Breast epithelium (tissue), 3 donors: ENCODE data around the gene CAMTA1.

Source experiments
- CTCF ChIP-seq, 3 donors: fragments of 450-650 bp; IDR thresholded peaks; one replicate each; pipeline ENCODE4 v1.5.1; 2016 to 2017; ENCODE audit warnings: antibody characterized with exemption in 3 of 3, mild to moderate bottlenecking in 3 of 3, moderate library complexity in 3 of 3
- POLR2AphosphoS5 ChIP-seq, 3 donors: sonication (generic); formaldehyde crosslinking; IDR thresholded peaks; one replicate each; pipeline ENCODE4 v1.6.1; 2017; ENCODE audit warnings: antibody characterized with exemption in 3 of 3

GRCh38 chr1:6743189-6744101, 41.8 kb upstream of the CAMTA1 start:
- no peak for TF ChIP-seq CTCF (IDR thresholded peaks at IDR 0.05)
- TF ChIP-seq POLR2AphosphoS5 (IDR thresholded peaks at IDR 0.05): no peak
